ENCODE data around the gene NDUFAF3. TPM values are rescaled to one million over a fixed set of nuclear protein-coding genes. Genes with fewer than 3 reads are reported as not detected.

Gene NDUFAF3
- total and polyA plus RNA-seq, 12 donors = 154 to 280 (median 170) TPM

DNA sequence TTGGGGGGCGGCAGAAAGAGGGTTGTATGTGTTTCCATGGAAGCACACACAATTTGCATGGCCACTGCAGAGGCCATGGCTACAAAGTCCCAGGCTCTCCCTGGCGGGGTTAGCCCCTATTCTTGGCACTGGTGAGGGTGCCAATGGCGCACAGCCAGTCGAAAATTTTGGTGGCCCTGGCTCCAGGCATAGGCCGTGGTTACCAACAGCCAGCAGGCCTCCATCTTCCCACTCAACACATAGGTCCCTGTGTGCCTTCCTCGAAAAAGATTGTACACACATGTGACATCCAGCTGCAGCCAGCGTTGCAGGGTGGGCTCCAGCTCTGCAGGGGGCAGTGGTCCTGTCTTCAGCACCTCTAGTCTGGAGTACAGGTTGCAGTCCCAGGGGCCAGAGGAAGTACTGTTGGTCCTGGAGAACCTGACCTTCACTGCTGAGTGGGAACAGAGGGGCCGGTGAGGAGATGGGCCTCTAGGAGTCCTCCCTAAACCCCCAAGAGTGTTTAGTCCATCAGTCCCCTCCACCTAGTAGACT, 24.8 kb upstream of the NDUFAF3 start:
- H3K36me3 ChIP-seq = peaks cover 0 to 42% (median 0%) of the 10 kb centered on the region in 9 donors
- peaks cover 0 to 5% (median 1%) of the 10 kb centered on the region in 9 donors for H3K4me1 ChIP-seq
- no peak overlapping the region for H3K27ac ChIP-seq
- intact Hi-C loops (cut with DNase I) = loop anchor here in 1 of 10 donors (10.0 kb wide), 1 partner anchor 98 kb away; the partner anchor contains the start of gene QRICH1
- no peak for ATAC-seq
- DNase-seq = no peak
- H3K4me3 ChIP-seq = no peak overlapping the region
- WGBS, 2 donors = 76 to 80% methylated on average over 8 of the region's 8 CpGs
- H3K27me3 ChIP-seq = no peaks in the 10 kb centered on the region
- H3K9me3 ChIP-seq = no peaks in the 10 kb centered on the region
- TF ChIP-seq, protein P1, sequence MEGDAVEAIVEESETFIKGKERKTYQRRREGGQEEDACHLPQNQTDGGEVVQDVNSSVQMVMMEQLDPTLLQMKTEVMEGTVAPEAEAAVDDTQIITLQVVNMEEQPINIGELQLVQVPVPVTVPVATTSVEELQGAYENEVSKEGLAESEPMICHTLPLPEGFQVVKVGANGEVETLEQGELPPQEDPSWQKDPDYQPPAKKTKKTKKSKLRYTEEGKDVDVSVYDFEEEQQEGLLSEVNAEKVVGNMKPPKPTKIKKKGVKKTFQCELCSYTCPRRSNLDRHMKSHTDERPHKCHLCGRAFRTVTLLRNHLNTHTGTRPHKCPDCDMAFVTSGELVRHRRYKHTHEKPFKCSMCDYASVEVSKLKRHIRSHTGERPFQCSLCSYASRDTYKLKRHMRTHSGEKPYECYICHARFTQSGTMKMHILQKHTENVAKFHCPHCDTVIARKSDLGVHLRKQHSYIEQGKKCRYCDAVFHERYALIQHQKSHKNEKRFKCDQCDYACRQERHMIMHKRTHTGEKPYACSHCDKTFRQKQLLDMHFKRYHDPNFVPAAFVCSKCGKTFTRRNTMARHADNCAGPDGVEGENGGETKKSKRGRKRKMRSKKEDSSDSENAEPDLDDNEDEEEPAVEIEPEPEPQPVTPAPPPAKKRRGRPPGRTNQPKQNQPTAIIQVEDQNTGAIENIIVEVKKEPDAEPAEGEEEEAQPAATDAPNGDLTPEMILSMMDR (IDR thresholded peaks at IDR 0.05) = no peak

DNA sequence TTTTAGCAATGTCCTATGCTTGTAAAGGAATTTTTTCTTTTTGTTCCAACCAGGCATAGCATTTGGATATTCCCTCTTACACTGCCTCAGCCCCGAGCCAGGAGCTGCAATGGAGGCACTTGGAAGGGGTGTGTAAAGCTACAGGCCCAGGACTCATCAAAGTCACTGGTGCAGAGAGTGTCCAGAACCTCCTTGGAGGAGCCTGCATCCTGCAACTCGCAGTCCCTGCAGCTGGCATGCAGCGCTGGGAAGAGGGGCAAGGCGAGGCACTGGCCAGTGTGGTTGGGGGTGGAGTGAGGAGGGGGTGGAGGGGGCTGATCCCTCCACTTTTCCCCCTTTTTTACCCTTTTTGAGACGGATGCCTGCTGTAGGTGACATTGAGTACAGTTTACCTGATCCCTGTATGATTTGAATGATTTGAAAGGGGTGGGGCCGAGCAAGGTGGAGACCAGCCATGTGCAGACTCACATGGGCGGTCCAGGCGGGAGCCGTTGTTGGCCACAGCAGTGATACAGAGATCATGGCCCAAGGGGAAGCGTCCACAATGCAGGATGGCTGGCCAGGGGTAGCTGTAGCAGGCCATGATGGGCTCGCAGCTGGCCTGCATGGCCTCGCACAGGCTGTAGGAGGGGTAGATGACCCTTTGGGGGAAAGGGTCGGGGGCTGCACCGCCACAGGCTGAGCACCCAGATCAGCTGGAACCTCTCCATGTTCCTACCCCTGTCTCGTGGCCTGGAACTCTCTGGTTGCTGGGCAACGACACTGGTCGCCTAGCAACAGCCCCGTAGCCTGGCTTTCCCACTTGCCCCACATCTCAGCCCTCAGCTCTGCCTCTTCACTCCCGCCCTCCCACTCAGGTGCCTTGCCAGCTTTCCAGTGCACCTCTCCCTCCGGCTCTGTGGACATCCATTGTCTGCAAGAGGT, 23.9 kb upstream of the NDUFAF3 start:
- H3K9me3 ChIP-seq = no peaks in the 10 kb centered on the region
- WGBS, 2 donors = 79% methylated on average over 20 of the region's 20 CpGs
- DNase-seq (no peak), ATAC-seq (peak in 1 of 8 donors; percentile 5)
- no peaks in the 10 kb centered on the region for H3K4me1 ChIP-seq
- H3K27me3 ChIP-seq = no peaks in the 10 kb centered on the region
- TF ChIP-seq, protein P1 (IDR thresholded peaks at IDR 0.05) = no peak
- intact Hi-C loops (cut with DNase I) = loop anchor here in 1 of 10 donors (10.0 kb wide), 1 partner anchor 97 kb away; the partner anchor contains the start of gene QRICH1
- H3K27ac ChIP-seq = no peak overlapping the region
- peaks cover 0 to 43% (median 0%) of the 10 kb centered on the region in 9 donors for H3K36me3 ChIP-seq
- H3K4me3 ChIP-seq = no peak overlapping the region

DNA sequence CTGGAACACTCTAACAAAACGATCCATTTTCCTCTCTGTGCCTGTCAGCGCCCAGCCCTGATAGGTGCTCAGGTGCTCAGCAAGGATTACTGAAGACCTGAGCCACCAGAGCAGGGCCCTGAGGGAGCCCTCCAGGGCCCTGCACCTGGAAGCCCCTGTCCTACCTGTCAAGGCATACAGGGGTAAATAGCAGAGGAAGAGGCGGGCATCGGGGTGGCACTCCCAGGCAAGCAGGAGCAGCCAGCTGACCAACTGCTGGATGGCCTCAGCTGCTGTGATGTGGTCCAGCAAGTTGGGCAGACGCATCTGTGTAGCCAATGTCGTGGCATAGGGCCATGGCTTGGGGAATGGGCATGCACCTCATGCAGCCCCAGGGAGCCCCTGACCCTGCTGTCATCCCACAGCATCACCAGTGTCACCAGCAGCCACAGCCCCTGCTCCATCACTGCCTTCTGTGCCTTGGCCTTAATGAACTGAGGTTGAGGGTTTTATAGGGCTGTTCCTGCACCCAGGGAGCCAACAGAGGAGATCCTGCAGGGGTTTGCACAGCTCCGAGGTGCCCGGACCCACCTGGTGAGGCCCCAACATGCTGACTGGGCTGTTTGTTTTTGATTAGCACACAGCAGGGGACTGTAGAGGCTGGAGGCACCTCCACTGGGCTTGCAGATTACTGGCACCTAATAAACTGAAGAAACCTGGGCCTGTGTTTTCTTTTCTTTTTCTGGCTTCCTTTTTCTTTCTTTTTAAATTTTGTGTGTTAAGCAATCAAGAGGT, 22.6 kb upstream of the NDUFAF3 start:
- DNase-seq (no peak), ATAC-seq (no peak)
- H3K4me3 ChIP-seq = no peak overlapping the region
- no peak overlapping the region for H3K27ac ChIP-seq
- no peaks in the 10 kb centered on the region for H3K9me3 ChIP-seq
- intact Hi-C loops (cut with DNase I) = loop anchor here in 1 of 10 donors (10.0 kb wide), 1 partner anchor 96 kb away; the partner anchor contains the start of gene QRICH1
- no peaks in the 10 kb centered on the region for H3K4me1 ChIP-seq
- no peaks in the 10 kb centered on the region for H3K27me3 ChIP-seq
- TF ChIP-seq, protein P1 (IDR thresholded peaks at IDR 0.05) = no peak
- H3K36me3 ChIP-seq = peaks cover 0 to 42% (median 0%) of the 10 kb centered on the region in 9 donors
- WGBS, 2 donors = 86% methylated on average over 8 of the region's 8 CpGs

DNA sequence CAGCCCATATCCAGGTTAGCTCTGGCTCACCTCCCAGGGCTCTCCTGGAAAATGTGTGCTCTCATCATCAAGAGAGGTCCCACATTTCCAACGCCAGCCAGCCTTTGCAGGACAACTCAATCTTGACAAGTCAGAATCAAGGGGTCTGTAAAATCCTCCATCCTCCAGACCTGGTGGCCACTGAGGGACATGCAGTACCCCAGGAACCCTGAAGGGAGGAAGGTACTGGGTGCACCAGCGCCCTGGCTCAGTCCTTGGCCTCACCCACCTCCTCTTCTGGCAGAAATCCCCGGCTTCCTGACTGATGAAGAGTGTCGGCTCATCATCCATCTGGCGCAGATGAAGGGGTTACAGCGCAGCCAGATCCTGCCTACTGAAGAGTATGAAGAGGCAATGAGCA, 20.8 kb upstream of the NDUFAF3 start:
- 88 to 89% methylated on average over 6 of the region's 6 CpGs for WGBS, 2 donors

More for the DNA sequence above, 20.8 kb upstream of the NDUFAF3 start:
- Histone ChIP-seq H3K27ac (no peak overlapping the region), H3K36me3 (peaks cover 0 to 40% (median 0%) of the 10 kb centered on the region in 9 donors), H3K4me3 (no peak overlapping the region), H3K9me3 (no peaks in the 10 kb centered on the region), H3K4me1 (peaks cover 0 to 4% (median 2%) of the 10 kb centered on the region in 9 donors), H3K27me3 (no peaks in the 10 kb centered on the region)
- intact Hi-C loops (cut with DNase I) = no loop called here
- no peak for ATAC-seq
- no peak for DNase-seq
- TF ChIP-seq, protein P1 (IDR thresholded peaks at IDR 0.05) = no peak

Data from heart right ventricle (tissue), 16 donors.